Activated naive CD4-positive, alpha-beta T cell treated with anti-CD3 and anti-CD28 coated beads for 36 hours (primary cell): ENCODE data around the gene UBE3B. TPM values are rescaled to one million over a fixed set of nuclear protein-coding genes. Genes with fewer than 3 reads are reported as not detected.

Experiments used
- CTCF ChIA-PET: fragments of 350-600 bp; sonication (Branson Sonifier 250); formaldehyde crosslinking; loops from one replicate; lab custom pipeline; 2021; ENCODE audit warnings: antibody characterized with exemption; lab: Charles Lee
- DNase-seq: peaks from one replicate; pipeline ENCODE4 v3.0.0-alpha.2; 2020
- H3K27ac Mint-ChIP-seq: one replicate; pipeline ENCODE4 v1.8.0; 2021; ENCODE audit warnings: mild to moderate bottlenecking, mixed read lengths
- H3K27me3 Mint-ChIP-seq: one replicate; pipeline ENCODE4 v1.8.0; 2021; ENCODE audit warnings: low read depth, mixed read lengths
- H3K36me3 Mint-ChIP-seq: one replicate; pipeline ENCODE4 v1.8.0; 2021; ENCODE audit warnings: low read depth, mixed read lengths
- H3K4me1 Mint-ChIP-seq: one replicate; pipeline ENCODE4 v1.8.0; 2021; ENCODE audit warnings: low read depth, mixed read lengths
- H3K4me3 Mint-ChIP-seq: one replicate; pipeline ENCODE4 v1.8.0; 2021; ENCODE audit warnings: mild to moderate bottlenecking, moderate library complexity, mixed read lengths
- H3K9me3 Mint-ChIP-seq: one replicate; pipeline ENCODE4 v1.8.0; 2021; ENCODE audit warnings: mixed read lengths
- intact Hi-C: fragments of 100-400 bp; cut with micrococcal nuclease; formaldehyde crosslinking; loops from one replicate; pipeline ENCODE4 v1.15.1; 2023
- total RNA-seq, 2 experiments: library from RNA; stranded (reverse); gene quantifications; one replicate each; pipeline ENCODE4 v1.2.3, GENCODE V29; 2021

Gene UBE3B
- total RNA-seq, 2 experiments from 2014 or later, result 26.2 to 26.6 TPM

DNA sequence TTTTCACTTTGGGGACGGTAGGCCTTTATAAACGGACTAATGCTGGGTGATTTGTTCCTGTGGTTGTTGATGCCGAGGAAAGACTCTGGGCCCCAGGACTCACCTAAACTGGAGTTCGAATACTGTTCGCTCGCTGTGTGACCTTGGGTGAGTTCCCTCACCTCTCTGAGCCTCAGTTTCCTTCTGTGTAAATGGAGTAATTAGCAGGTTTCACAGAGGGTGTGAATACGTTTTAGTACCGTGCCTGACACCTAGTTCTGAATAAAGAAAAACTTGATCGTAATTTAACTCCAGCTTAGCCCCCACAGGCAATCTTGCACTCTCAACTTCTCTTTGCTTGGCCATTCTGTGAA is 505 bp downstream of the UBE3B start:
- H3K27ac Mint-ChIP-seq, result peak overlapping the region; percentile 98
- H3K4me3 Mint-ChIP-seq, result peak overlapping the region; percentile 97
- intact Hi-C loops, result loop anchor here (1.0 to 2.0 kb wide), 5 partner anchors 45 to 426 kb away; partner anchors contain the start of genes MMAB, MVK and USP30
- peaks cover 47% of the 10 kb centered on the region for H3K4me1 Mint-ChIP-seq
- H3K9me3 Mint-ChIP-seq, result no peaks in the 10 kb centered on the region
- DNase-seq, result no peak
- H3K36me3 Mint-ChIP-seq, result peaks cover 1% of the 10 kb centered on the region
- CTCF ChIA-PET, result interaction anchor here (1.0 to 1.4 kb wide), 3 partner anchors 8 to 50 kb away, joined by 3 to 4 read pairs (median 3); no protein-coding TSS in a partner anchor
- no peaks in the 10 kb centered on the region for H3K27me3 Mint-ChIP-seq

DNA sequence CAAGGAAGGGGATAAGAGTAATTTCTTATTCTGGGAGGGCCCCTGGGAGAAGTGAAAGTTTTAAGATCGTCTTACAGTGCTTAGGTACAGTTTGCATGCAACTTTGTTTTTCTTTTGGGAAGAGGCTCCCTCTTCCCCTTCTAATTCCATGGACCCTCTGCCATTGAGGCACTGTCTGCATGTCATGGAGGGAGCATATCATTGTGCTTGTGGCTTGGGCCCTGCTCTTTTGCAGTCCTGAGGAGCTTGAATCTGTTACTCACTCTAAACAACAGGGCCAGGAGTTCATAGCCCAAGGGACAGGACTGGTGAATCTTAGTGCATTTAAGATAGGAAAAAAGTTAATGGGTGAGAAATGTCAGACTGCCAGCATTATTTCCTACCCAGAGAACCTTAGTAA is 2.3 kb downstream of the UBE3B start:
- intact Hi-C loops, result no loop called here
- CTCF ChIA-PET, result no interaction called here
- no peaks in the 10 kb centered on the region for H3K27me3 Mint-ChIP-seq

DNA sequence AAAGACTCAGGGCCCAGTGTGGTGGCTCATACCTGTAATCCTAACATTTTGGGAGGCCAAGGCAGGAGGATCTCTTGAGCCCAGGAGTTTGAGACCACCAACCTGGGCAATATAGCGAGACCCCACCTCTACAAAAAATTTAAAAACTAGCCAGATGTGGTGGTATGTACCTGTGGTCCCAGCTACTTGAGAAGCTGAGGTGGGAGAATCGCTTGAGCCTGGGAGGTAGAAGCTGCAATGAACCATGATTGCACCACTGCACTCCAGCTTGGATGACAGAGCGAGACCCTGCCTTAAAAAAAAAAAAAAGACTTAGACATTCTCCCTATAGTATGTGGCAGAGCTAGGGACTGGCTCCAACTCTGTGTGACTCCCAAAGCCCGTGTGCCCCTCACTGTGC is 2.9 kb downstream of the UBE3B start:
- Mint-ChIP-seq H3K27ac (no peak overlapping the region), H3K36me3 (peaks cover 4% of the 10 kb centered on the region), H3K4me1 (peaks cover 36% of the 10 kb centered on the region), H3K9me3 (no peaks in the 10 kb centered on the region), H3K4me3 (no peak overlapping the region), H3K27me3 (no peaks in the 10 kb centered on the region)
- intact Hi-C loops, result no loop called here
- DNase-seq, result no peak
- CTCF ChIA-PET, result no interaction called here

More for the DNA sequence above, 2.3 kb downstream of the UBE3B start:
- Mint-ChIP-seq H3K9me3 (no peaks in the 10 kb centered on the region), H3K36me3 (peaks cover 1% of the 10 kb centered on the region), H3K4me1 (peaks cover 41% of the 10 kb centered on the region), H3K27ac (no peak overlapping the region), H3K4me3 (no peak overlapping the region)
- DNase-seq, result no peak

DNA sequence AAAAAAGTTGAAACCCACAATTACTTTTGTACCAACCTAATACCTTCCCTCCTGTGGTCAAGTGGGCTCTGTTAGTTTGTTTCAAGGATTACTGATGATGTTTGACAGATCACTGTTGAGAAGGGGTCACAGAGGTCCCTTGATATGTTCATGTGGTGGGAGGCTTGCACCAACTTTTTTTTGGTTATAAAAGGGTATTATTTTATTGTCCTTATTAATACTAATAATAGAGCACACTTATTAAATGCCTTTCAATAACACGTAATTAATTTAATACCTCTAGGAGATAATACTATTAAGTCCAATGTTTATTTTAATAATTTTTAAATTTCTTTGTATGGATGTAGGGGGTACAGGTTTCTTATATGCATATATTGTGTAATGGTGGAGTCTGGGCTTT is 4.4 kb downstream of the UBE3B start:
- Mint-ChIP-seq H3K27me3 (no peaks in the 10 kb centered on the region), H3K4me1 (peaks cover 22% of the 10 kb centered on the region), H3K9me3 (no peaks in the 10 kb centered on the region), H3K27ac (no peak overlapping the region), H3K36me3 (peaks cover 5% of the 10 kb centered on the region), H3K4me3 (no peak overlapping the region)
- no peak for DNase-seq
- intact Hi-C loops, result no loop called here
- CTCF ChIA-PET, result no interaction called here

DNA sequence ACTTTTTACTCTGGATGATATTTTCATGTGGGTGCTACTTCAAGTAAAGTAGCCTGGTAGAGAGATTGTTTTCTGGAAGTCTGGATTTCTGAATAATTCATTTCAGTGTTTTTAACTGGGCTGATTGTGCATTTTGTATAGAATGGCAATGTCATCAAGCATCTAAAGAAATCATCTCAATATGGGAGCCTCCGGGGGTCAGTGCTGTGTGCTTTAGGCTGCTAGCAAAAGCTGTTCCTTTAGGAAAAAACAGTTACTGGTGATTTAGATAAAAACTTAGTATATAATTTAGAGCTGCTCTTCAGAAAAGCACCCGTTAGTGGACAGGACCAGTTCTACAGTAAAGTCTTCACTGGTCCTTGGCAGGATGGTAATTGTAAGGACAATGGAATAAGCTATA is 5.1 kb downstream of the UBE3B start:
- intact Hi-C loops, result no loop called here
- H3K4me3 Mint-ChIP-seq, result no peak overlapping the region
- no peaks in the 10 kb centered on the region for H3K9me3 Mint-ChIP-seq
- H3K4me1 Mint-ChIP-seq, result peaks cover 16% of the 10 kb centered on the region
- H3K36me3 Mint-ChIP-seq, result peaks cover 5% of the 10 kb centered on the region
- no peak overlapping the region for H3K27ac Mint-ChIP-seq
- DNase-seq, result no peak
- CTCF ChIA-PET, result interaction anchor here (0.7 kb wide), 1 partner anchor 50 kb away, joined by 3 read pairs; no protein-coding TSS in a partner anchor
- H3K27me3 Mint-ChIP-seq, result no peaks in the 10 kb centered on the region

DNA sequence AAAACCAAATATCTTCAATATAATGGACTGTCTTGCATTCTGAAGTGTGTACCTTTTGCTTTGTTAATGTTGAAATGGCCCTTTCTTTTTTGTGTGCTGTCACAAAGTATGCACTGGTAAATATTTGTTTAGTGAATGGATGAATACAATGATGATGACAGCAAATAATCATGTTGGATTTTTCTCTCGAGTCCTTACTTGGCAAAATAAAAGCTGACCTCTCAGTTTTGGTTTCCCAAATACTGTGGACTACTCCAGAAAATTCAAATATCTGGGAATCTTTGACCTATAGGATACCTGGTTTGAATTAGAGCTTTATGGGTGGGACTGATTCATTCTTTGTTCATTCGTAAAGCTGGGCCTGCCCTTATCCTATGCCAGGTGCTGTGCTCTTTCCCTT is 5.5 kb downstream of the UBE3B start:
- peaks cover 16% of the 10 kb centered on the region for H3K4me1 Mint-ChIP-seq
- intact Hi-C loops, result no loop called here
- H3K9me3 Mint-ChIP-seq, result no peaks in the 10 kb centered on the region
- CTCF ChIA-PET, result interaction anchor here (0.7 kb wide), 1 partner anchor 50 kb away, joined by 3 read pairs; no protein-coding TSS in a partner anchor
- no peak for DNase-seq
- H3K36me3 Mint-ChIP-seq, result peaks cover 5% of the 10 kb centered on the region
- no peak overlapping the region for H3K4me3 Mint-ChIP-seq
- no peaks in the 10 kb centered on the region for H3K27me3 Mint-ChIP-seq
- no peak overlapping the region for H3K27ac Mint-ChIP-seq

DNA sequence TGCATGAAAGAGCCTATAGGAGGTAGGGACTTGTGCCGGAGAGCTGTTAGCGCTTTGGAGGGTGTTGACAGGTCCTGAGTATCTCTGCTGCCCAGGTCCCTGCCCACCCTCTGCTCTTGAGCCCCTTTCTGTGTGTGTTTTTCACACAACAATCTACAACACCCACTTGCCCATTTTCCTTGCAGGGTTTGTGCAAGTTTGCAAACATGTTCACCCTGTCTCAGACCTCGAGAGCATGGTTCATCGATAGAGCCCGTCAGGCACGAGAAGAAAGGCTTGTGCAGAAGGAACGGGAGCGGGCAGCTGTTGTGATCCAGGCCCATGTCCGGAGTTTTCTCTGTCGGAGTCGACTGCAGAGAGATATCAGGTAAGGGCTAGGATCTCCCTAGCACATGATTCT is 5.9 kb downstream of the UBE3B start:
- peaks cover 16% of the 10 kb centered on the region for H3K4me1 Mint-ChIP-seq
- intact Hi-C loops, result no loop called here
- CTCF ChIA-PET, result interaction anchor here (0.7 kb wide), 1 partner anchor 50 kb away, joined by 3 read pairs; no protein-coding TSS in a partner anchor
- H3K9me3 Mint-ChIP-seq, result no peaks in the 10 kb centered on the region
- no peak for DNase-seq
- H3K36me3 Mint-ChIP-seq, result peaks cover 5% of the 10 kb centered on the region
- no peak overlapping the region for H3K27ac Mint-ChIP-seq
- no peak overlapping the region for H3K4me3 Mint-ChIP-seq
- no peaks in the 10 kb centered on the region for H3K27me3 Mint-ChIP-seq

DNA sequence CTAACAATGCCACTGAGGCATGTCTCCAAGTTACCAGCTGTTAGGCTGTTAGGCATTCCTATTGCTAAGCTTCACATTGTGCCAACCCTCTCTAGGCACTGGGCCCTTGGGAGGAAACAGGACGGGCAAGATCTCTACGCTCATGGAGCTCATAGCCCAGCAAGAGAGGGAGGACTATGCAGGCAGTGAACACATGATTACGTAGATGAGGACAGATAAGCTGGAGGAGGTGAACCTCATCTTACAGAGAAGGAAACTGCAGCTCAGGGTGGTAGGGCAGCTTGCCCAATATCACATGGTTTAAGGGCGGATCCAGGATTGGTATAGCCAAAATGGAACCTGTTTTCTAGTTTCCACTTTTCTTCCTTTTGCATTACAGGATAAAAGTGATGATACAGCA is 7.8 kb downstream of the UBE3B start:
- H3K36me3 Mint-ChIP-seq, result peaks cover 10% of the 10 kb centered on the region
- CTCF ChIA-PET, result no interaction called here
- intact Hi-C loops, result no loop called here
- H3K27me3 Mint-ChIP-seq, result no peaks in the 10 kb centered on the region
- no peaks in the 10 kb centered on the region for H3K9me3 Mint-ChIP-seq
- no peak for DNase-seq
- no peaks in the 10 kb centered on the region for H3K4me1 Mint-ChIP-seq
- no peak overlapping the region for H3K4me3 Mint-ChIP-seq
- H3K27ac Mint-ChIP-seq, result no peak overlapping the region

DNA sequence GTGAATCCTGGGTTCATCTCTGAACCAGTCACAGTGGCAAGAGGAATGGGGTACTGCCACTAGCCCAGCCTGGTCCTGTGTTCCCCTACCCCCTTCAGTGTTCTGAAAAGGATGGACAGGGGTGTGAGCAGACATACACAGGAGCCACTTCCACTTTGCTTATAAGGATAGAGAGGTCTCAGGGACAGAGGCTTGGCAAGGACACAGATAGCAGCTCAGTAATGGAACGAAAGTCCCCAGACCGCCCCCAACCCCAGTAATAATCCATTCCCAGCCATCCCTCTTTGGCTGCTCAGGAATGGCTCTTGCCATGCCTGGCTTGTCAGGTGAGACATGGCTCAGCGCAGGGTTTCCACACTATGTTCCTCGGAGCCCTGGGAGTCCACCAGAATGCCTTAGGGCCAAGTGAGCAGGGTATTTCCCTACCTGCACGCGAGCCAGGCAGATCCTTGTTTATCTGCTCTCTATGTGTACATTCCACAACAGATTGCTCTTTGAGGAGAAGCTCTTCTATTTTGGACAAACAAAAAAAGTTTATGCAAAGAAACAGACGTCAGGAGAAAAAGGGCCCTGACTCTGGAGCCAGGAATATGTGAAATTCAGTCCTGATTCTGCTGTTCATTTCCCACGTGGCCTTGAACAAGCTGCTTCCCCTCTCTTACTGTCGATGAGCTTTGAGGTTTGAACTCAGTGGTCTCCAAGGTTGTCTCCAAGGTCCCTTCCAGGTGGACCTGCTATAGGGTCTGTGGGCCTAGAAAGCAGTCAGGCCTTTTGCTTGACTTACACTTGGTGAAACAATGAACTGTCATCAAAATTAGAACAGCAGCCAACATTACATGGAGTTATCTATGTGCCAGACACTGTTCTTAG is 10.0 kb downstream of the UBE3B start:
- Mint-ChIP-seq H3K4me3 (no peak overlapping the region), H3K4me1 (no peaks in the 10 kb centered on the region), H3K27me3 (no peaks in the 10 kb centered on the region), H3K36me3 (peaks cover 10% of the 10 kb centered on the region), H3K9me3 (no peaks in the 10 kb centered on the region), H3K27ac (no peak overlapping the region)
- intact Hi-C loops, result no loop called here
- CTCF ChIA-PET, result interaction anchor here (0.8 kb wide), 1 partner anchor 355 kb away, joined by 3 read pairs; no protein-coding TSS in a partner anchor
- DNase-seq, result no peak

DNA sequence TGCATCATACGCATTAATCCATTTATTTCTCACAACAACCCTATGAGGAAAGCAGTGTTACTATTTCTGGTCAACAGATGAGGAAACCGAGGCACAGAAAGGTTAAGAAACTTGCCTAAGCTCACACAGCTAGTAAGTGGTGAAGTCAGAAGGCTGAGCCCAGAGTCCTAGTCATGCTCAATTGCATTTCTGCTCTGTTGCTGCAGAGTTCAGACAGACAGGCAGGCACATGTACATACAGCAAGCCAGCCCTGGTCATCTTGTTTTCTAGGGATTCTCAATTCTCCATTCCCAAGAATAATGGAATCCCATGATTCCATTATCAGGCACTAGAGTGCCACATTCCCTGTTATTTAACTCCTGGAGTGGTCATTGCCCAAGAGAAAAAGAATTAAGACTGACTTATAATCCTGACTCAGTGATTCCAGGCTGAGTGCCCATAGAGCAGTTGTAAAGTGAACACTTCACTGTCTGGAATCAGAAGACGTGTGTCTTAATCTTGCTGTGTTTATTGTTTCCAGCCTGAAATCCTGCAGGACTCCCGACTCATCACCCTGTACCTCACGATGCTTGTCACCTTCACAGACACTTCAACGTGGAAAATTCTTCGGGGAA is 10.7 kb downstream of the UBE3B start:
- no peak overlapping the region for H3K27ac Mint-ChIP-seq
- DNase-seq, result no peak
- no peaks in the 10 kb centered on the region for H3K9me3 Mint-ChIP-seq
- H3K4me1 Mint-ChIP-seq, result no peaks in the 10 kb centered on the region
- intact Hi-C loops, result no loop called here
- no peaks in the 10 kb centered on the region for H3K27me3 Mint-ChIP-seq
- H3K36me3 Mint-ChIP-seq, result peaks cover 10% of the 10 kb centered on the region
- CTCF ChIA-PET, result interaction anchor here (0.8 kb wide), 1 partner anchor 355 kb away, joined by 3 read pairs; no protein-coding TSS in a partner anchor
- no peak overlapping the region for H3K4me3 Mint-ChIP-seq

DNA sequence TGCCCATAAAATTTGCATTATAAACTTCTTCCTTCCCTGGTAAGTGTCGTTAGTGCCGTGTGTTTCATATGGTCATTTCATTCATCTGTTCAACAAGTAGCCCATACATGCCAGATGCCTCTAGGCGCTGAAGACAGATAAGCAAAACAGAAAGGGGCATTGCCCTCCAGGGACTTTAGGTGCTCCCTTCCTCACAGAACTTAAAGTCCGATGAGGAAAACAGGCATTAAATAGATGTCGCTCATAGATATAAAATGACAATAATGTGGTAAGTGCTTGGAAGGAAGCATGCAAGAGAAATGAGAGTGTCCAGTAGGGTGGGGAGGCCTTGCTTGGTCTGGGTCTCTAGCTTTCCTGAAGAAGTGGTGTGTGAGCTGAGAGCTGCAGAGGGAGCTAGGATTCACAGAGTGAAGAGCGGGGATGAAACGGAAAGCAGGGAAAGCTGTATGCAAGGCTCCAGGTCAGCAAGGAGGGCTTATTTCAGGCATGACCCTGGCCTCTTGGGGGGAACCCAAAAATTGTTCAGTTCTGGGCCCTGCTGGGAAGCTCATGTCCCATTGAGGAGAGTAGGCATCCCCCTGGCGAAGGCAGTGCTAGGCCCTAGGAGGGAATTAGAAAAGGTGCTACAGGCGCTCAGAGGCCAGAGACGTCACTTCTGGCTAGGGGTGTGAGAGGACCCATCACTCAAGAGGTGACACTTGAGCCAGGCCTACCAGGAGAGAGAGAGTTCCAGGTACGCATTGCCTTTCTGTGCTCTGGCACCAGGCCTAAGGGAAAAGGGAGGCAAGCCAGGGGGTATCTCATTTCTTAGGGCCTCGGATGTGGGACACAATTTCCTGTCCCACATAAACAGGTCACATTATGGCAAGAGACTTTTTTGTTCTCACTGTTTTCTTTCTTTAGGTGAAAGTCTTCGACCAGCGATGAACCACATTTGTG is 11.9 kb downstream of the UBE3B start:
- Mint-ChIP-seq H3K27ac (no peak overlapping the region), H3K36me3 (peaks cover 10% of the 10 kb centered on the region), H3K9me3 (no peaks in the 10 kb centered on the region), H3K27me3 (no peaks in the 10 kb centered on the region), H3K4me3 (no peak overlapping the region), H3K4me1 (no peaks in the 10 kb centered on the region)
- intact Hi-C loops, result no loop called here
- no peak for DNase-seq
- CTCF ChIA-PET, result interaction anchor here (0.6 kb wide), 1 partner anchor 40 kb away, joined by 3 read pairs; no protein-coding TSS in a partner anchor
